Natural killer cell (primary cell): Measurements from ENCODE around the gene IFNW1. TPM values are rescaled to one million over a fixed set of nuclear protein-coding genes. Genes with fewer than 3 reads are reported as not detected.
"Not testable (repeated sequence)": the region's sequence is repeated elsewhere in the genome, so short reads cannot be mapped to it uniquely, and the experiment has no call there.

ENCODE experiments used
- ATAC-seq, 3 donors: fragments of 150-1000 bp in 2 of 3; fragments of 200-7000 bp in 1 of 3; cut with Tn5 transposase; 1 replicate in 1 of 3; 2 replicates in 2 of 3; pipeline ENCODE4 v1.10.0; 2021; ENCODE audit warnings: mild to moderate bottlenecking in 2 of 3, moderate library complexity in 2 of 3
- DNase-seq, 2 donors: peaks; one replicate each; pipeline versions ENCODE4 v3.0.0 to v3.0.0-alpha.2; 2013 to 2021; ENCODE audit warnings: mixed read lengths in 1 of 2
- H3K27ac ChIP-seq: one replicate; pipeline ENCODE4 v1.5.1; 2013; ENCODE audit warnings: mild to moderate bottlenecking, low read length
- H3K27me3 ChIP-seq: one replicate; pipeline ENCODE4 v1.6.1; 2013; ENCODE audit warnings: low read length; ENCODE audit not compliant: control insufficient read depth, insufficient read depth
- H3K36me3 ChIP-seq: one replicate; pipeline ENCODE4 v1.6.1; 2013; ENCODE audit warnings: low read length; ENCODE audit not compliant: control insufficient read depth, insufficient read depth
- H3K4me1 ChIP-seq: one replicate; pipeline ENCODE4 v1.6.1; 2013; ENCODE audit warnings: low read length; ENCODE audit not compliant: control insufficient read depth, insufficient read depth
- H3K4me3 ChIP-seq: one replicate; pipeline ENCODE4 v1.5.1; 2013; ENCODE audit warnings: low read length
- H3K9me3 ChIP-seq: one replicate; pipeline ENCODE4 v1.6.1; 2013; ENCODE audit warnings: low read length; ENCODE audit not compliant: control insufficient read depth, insufficient read depth
- H3K27ac Mint-ChIP-seq, 2 donors: one replicate each; pipeline ENCODE4 v1.8.0; 2022; ENCODE audit warnings: mild to moderate bottlenecking in 2 of 2, mixed read lengths in 2 of 2, moderate library complexity in 1 of 2
- H3K27me3 Mint-ChIP-seq, 2 donors: one replicate each; pipeline ENCODE4 v1.8.0; 2022; ENCODE audit warnings: low read depth in 2 of 2, mixed read lengths in 2 of 2
- H3K36me3 Mint-ChIP-seq: one replicate; pipeline ENCODE4 v1.8.0; 2022; ENCODE audit warnings: mixed read lengths
- H3K4me1 Mint-ChIP-seq, 2 donors: one replicate each; pipeline ENCODE4 v1.8.0; 2022; ENCODE audit warnings: mixed read lengths in 2 of 2
- H3K4me3 Mint-ChIP-seq: one replicate; pipeline ENCODE4 v1.8.0; 2022; ENCODE audit warnings: mild to moderate bottlenecking, moderate library complexity, mixed read lengths
- H3K9me3 Mint-ChIP-seq, 2 donors: one replicate each; pipeline ENCODE4 v1.8.0; 2022; ENCODE audit warnings: mixed read lengths in 2 of 2
- WGBS: methylation state at CpG from one replicate; pipeline ENCODE4 v1.1.7; 2013; ENCODE audit warnings: missing lambda C conversion rate; ENCODE audit not compliant: insufficient coverage; 5-methylcytosine and 5-hydroxymethylcytosine counted together
- intact Hi-C: fragments of 100-400 bp; cut with micrococcal nuclease; formaldehyde crosslinking; loops from one replicate; pipeline ENCODE4 v1.14.2; 2022
- total RNA-seq, 4 donors: library from RNA; stranded (reverse); fragments of 120-200 nt in 1 of 4; gene quantifications; one replicate each; pipeline versions ENCODE4 v1.2.3 to v1.2.4, GENCODE V29; 2013 to 2022
- TF ChIP-seq, protein P1 (sequence below): fragments of 200-600 bp; IDR thresholded peaks from one replicate; pipeline ENCODE4 v1.8.0; 2022; ENCODE audit warnings: antibody characterized with exemption

The IFNW1 gene
- total RNA-seq: not detected
- not detected for total RNA-seq (2013)

DNA sequence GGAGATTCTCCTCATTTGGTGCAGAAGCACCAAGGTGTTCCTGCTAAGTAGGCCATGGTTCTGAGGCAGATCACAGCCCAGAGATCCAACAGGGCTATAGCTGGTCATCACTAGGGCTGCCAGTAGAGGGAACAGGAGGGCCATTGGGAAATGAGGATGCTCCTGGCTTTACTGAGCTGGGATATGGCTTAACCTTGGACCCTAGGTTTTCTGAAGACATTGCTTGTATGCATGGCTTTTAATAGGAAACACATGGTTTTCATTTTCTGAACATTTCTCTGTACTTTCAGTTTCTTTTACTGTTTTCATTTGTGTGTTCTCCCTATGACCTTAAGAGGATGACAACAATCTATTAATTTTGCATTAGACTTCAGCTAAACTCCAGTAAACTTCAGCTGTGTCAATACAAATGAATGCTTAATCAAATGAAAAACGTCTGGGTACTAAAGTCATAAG, at the start of gene IFNW1:
IFNW1 (minus strand) TSS at position 406 of the 456 bp plus-strand sequence; CDS start at position 144, 262 bp downstream.
- no peaks in the 10 kb centered on the region for H3K36me3 Mint-ChIP-seq
- no peak within 1 kb of the TSS for H3K4me3 Mint-ChIP-seq
- Histone ChIP-seq H3K4me1 (peaks cover 9% of the 10 kb centered on the region), H3K27me3 (no peaks in the 10 kb centered on the region), H3K27ac (no peak within 1 kb of the TSS), H3K4me3 (no peak within 1 kb of the TSS), H3K9me3 (no peaks in the 10 kb centered on the region), H3K36me3 (no peaks in the 10 kb centered on the region)
- H3K4me1 Mint-ChIP-seq: peaks cover 22 to 24% of the 10 kb centered on the region in 2 donors
- DNase-seq: no peak
- intact Hi-C loops: no loop called here
- no peaks in the 10 kb centered on the region for H3K9me3 Mint-ChIP-seq
- H3K27ac Mint-ChIP-seq: no peak within 1 kb of the TSS
- ATAC-seq: no peak
- no CpG with 5 or more reads among the region's 1 CpG for WGBS
- H3K27me3 Mint-ChIP-seq: no peaks in the 10 kb centered on the region
- TF ChIP-seq, protein P1, sequence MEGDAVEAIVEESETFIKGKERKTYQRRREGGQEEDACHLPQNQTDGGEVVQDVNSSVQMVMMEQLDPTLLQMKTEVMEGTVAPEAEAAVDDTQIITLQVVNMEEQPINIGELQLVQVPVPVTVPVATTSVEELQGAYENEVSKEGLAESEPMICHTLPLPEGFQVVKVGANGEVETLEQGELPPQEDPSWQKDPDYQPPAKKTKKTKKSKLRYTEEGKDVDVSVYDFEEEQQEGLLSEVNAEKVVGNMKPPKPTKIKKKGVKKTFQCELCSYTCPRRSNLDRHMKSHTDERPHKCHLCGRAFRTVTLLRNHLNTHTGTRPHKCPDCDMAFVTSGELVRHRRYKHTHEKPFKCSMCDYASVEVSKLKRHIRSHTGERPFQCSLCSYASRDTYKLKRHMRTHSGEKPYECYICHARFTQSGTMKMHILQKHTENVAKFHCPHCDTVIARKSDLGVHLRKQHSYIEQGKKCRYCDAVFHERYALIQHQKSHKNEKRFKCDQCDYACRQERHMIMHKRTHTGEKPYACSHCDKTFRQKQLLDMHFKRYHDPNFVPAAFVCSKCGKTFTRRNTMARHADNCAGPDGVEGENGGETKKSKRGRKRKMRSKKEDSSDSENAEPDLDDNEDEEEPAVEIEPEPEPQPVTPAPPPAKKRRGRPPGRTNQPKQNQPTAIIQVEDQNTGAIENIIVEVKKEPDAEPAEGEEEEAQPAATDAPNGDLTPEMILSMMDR: no peak

DNA sequence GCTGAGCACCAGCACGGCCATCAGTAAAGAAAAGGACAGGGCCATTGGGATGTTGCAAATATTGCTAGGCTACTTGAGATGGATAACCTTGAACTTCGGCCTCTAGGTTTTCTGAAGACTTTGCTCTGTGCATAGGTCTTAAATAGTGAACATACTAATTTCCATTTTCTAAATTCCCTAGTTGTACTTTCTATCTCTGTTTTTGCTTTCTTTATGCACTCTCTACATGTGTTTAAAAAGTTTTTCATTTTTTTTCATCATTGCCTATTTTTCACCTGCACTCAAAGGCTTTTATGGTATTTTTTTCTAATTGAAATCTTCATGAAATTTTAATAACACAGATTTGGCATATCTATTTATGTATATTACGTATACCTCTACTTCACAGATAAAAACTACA, 45.9 kb upstream of the IFNW1 start, which contains the start of gene IFNA4:
IFNA4 (minus strand) TSS at position 101 of the 400 bp plus-strand sequence; CDS start at position 45, 56 bp downstream.
- H3K4me1 ChIP-seq, H3K9me3 Mint-ChIP-seq, H3K9me3 ChIP-seq, H3K27ac Mint-ChIP-seq, H3K36me3 ChIP-seq, H3K36me3 Mint-ChIP-seq, ATAC-seq, H3K27ac ChIP-seq, H3K4me3 ChIP-seq, intact Hi-C loops, H3K4me3 Mint-ChIP-seq, H3K27me3 ChIP-seq, DNase-seq: not testable (repeated sequence)
- Mint-ChIP-seq H3K4me1 (peaks cover 5 to 12% of the 10 kb centered on the region in 2 donors), H3K27me3 (peaks cover 0 to 11% of the 10 kb centered on the region in 2 donors)
- WGBS: no CpG with 5 or more reads among the region's 3 CpGs

DNA sequence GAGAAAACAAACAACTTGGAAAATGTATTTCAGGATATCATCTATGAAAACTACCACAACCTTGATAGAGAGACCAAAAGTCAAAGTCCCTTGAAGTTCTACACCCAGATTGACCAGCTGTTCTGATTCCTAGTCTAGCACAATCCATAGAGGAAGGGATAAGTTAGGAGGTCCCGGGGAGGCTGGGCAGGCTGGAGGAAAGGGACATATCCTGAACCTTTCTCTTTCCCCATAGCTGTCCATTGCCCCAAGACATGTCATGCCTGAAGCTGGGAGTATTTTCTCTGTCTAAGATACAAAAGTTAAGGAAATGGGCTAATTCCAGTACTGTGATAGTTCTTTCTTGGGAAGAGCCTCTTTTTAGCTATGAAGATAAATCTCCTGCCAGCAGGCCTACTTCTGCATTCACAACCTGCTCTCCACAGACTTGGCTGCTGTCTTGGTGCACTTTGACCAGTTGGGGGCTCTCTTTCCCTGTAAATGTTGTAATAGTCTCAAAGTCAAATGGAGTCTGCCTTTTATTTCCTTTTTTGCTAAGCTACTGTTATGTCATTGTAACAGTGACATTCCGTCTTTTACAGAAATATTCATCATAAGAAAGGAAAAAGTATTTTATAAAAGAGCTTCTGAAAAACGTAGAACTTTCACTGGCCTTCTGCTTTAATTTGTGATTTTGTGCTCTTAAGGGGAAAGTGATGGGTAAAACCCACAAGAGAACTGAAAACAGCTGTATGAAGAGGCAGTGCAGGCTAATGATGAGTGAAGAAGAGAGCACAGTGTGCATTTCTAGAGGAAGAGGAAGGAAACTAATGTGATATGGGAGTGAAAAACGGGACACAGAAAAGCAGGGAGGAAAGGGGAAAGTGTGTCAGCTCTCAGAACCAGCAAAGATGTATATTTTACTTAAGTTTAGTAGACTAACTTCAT, 41.4 kb upstream of the IFNW1 start:
- H3K4me3 Mint-ChIP-seq, H3K4me3 ChIP-seq, H3K9me3 ChIP-seq, H3K36me3 ChIP-seq, H3K27ac ChIP-seq, H3K4me1 ChIP-seq, intact Hi-C loops, H3K36me3 Mint-ChIP-seq, H3K9me3 Mint-ChIP-seq, H3K27me3 ChIP-seq: not testable (repeated sequence)
- peak in 1 of 2 donors; percentile 50 for DNase-seq
- peaks cover 5 to 12% of the 10 kb centered on the region in 2 donors for H3K4me1 Mint-ChIP-seq
- TF ChIP-seq, protein P1: peak; percentile 63
- ATAC-seq: peak; percentile 88 to 91 (median 89)
- peak overlapping the region in 1 of 2 donors; percentile 44 for H3K27ac Mint-ChIP-seq
- 24% methylated on average over 2 of the region's 4 CpGs for WGBS
- H3K27me3 Mint-ChIP-seq: peaks cover 0 to 11% of the 10 kb centered on the region in 2 donors

DNA sequence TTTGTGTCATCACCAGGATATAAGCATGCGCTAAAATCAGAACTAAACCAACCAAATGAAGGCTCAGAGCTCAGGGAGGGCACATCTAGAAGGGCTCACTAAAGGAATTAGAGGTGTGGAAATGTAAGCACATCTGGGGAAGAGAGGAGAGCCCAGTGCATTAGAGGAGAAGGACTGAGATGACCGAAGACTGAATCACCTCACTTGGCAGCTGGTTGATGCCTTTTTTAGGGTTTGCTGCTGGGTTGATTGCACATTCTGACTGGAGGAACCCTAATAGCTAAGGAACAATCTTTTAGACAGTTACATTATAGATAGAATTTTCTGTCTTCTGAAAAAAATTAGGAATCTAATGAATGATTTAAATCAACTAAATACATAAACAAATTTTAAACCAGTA, 33.0 kb upstream of the IFNW1 start:
- Histone ChIP-seq H3K27me3 (no peaks in the 10 kb centered on the region), H3K36me3 (no peaks in the 10 kb centered on the region), H3K4me1 (no peaks in the 10 kb centered on the region), H3K9me3 (no peaks in the 10 kb centered on the region), H3K4me3 (no peak overlapping the region), H3K27ac (no peak overlapping the region)
- Mint-ChIP-seq H3K27me3 (peaks cover 6 to 11% of the 10 kb centered on the region in 2 donors), H3K27ac (no peak overlapping the region), H3K9me3 (no peaks in the 10 kb centered on the region), H3K4me1 (no peaks in the 10 kb centered on the region), H3K4me3 (no peak overlapping the region), H3K36me3 (peaks cover under 1% of the 10 kb centered on the region)
- intact Hi-C loops: no loop called here
- ATAC-seq: no peak
- TF ChIP-seq, protein P1: no peak
- no peak for DNase-seq
- WGBS: 94% methylated on average over 2 of the region's 2 CpGs
